CD14-positive monocyte (primary cell): Measurements from ENCODE around the gene AGAP1. TPM values are rescaled to one million over a fixed set of nuclear protein-coding genes. Genes with fewer than 3 reads are reported as not detected.

Experiments
- DNase-seq, 3 donors: peaks; one replicate each; pipeline ENCODE4 v3.0.0-alpha.2; 2011 to 2022
- H2AFZ ChIP-seq: 2 replicates; pipeline ENCODE4 v1.6.0; 2012; ENCODE audit warnings: mild to moderate bottlenecking, low read depth, low read length, inconsistent platforms; ENCODE audit not compliant: insufficient read depth, poor library complexity, severe bottlenecking
- H3K27ac ChIP-seq, 2 donors: 1 replicate in 1 of 2; 2 replicates in 1 of 2; pipeline ENCODE4 v1.5.1; 2012 to 2013; ENCODE audit warnings: low read length in 2 of 2, control low read depth in 1 of 2, inconsistent platforms in 1 of 2, low read depth in 1 of 2, mild to moderate bottlenecking in 1 of 2
- H3K27me3 ChIP-seq, 2 donors: one replicate each; pipeline versions ENCODE4 v1.6.0 to v1.6.1; 2011 to 2013; ENCODE audit warnings: low read length in 2 of 2; ENCODE audit not compliant: control insufficient read depth in 2 of 2, insufficient read depth in 2 of 2
- H3K36me3 ChIP-seq, 2 donors: replicated peaks in 1 of 2; 1 replicate in 1 of 2; 2 replicates in 1 of 2; pipeline versions ENCODE4 v1.5.1 to v1.6.1; 2012 to 2013; ENCODE audit warnings: low read length in 2 of 2, control low read depth in 1 of 2, inconsistent platforms in 1 of 2, mild to moderate bottlenecking in 1 of 2; ENCODE audit not compliant: insufficient read depth in 2 of 2, control insufficient read depth in 1 of 2
- H3K4me1 ChIP-seq, 2 donors: 1 replicate in 1 of 2; 2 replicates in 1 of 2; pipeline versions ENCODE4 v1.5.1 to v1.6.1; 2012 to 2013; ENCODE audit warnings: low read length in 2 of 2, control low read depth in 1 of 2, inconsistent platforms in 1 of 2, mild to moderate bottlenecking in 1 of 2, moderate library complexity in 1 of 2; ENCODE audit not compliant: insufficient read depth in 2 of 2, control insufficient read depth in 1 of 2
- H3K4me2 ChIP-seq: replicated peaks from 2 replicates; pipeline ENCODE3; 2012; ENCODE audit warnings: low read length, moderate library complexity, mild to moderate bottlenecking; ENCODE audit not compliant: poor library complexity, severe bottlenecking; ENCODE audit errors: extremely low read depth
- H3K4me3 ChIP-seq, 3 experiments: fragments of 200-600 bp in 1 of 3; sonication (generic) in 1 of 3; replicated peaks in 1 of 3; 1 replicate in 2 of 3; 2 replicates in 1 of 3; pipeline ENCODE4 v1.5.1; 2011 to 2013; ENCODE audit warnings: low read length in 3 of 3, mild to moderate bottlenecking in 3 of 3, control low read depth in 2 of 3, low read depth in 2 of 3, inconsistent platforms in 1 of 3, moderate library complexity in 1 of 3
- H3K79me2 ChIP-seq: 2 replicates; pipeline ENCODE4 v1.6.0; 2012; ENCODE audit warnings: mild to moderate bottlenecking, control low read depth, inconsistent platforms, low read length, moderate library complexity; ENCODE audit not compliant: insufficient read depth
- H3K9ac ChIP-seq: 2 replicates; pipeline ENCODE4 v1.6.0; 2017; ENCODE audit warnings: low read length, mild to moderate bottlenecking; ENCODE audit not compliant: insufficient read depth, poor library complexity, severe bottlenecking
- H3K9me3 ChIP-seq, 2 donors: replicated peaks in 1 of 2; 1 replicate in 1 of 2; 2 replicates in 1 of 2; pipeline versions ENCODE4 v1.5.1 to v1.6.1; 2012 to 2013; ENCODE audit warnings: low read length in 2 of 2, control low read depth in 1 of 2; ENCODE audit not compliant: control insufficient read depth in 1 of 2, insufficient read depth in 1 of 2
- H4K20me1 ChIP-seq: 2 replicates; pipeline ENCODE4 v1.6.0; 2012; ENCODE audit warnings: mild to moderate bottlenecking, low read length, control low read depth, moderate library complexity; ENCODE audit not compliant: insufficient read depth
- H3K27ac Mint-ChIP-seq, 7 donors: one replicate each; pipeline ENCODE4 v1.8.0; 2020; ENCODE audit warnings: mild to moderate bottlenecking in 7 of 7, mixed read lengths in 7 of 7, moderate library complexity in 6 of 7, inconsistent platforms in 2 of 7
- H3K27me3 Mint-ChIP-seq, 3 donors: one replicate each; pipeline ENCODE4 v1.8.0; 2021 to 2022; ENCODE audit warnings: low read depth in 3 of 3, mild to moderate bottlenecking in 3 of 3, mixed read lengths in 3 of 3, moderate library complexity in 3 of 3, inconsistent platforms in 1 of 3
- H3K36me3 Mint-ChIP-seq, 2 donors: one replicate each; pipeline ENCODE4 v1.8.0; 2020; ENCODE audit warnings: mixed read lengths in 2 of 2, inconsistent platforms in 1 of 2, mild to moderate bottlenecking in 1 of 2
- H3K4me1 Mint-ChIP-seq: one replicate; pipeline ENCODE4 v1.8.0; 2020; ENCODE audit warnings: mild to moderate bottlenecking, mixed read lengths
- H3K4me3 Mint-ChIP-seq, 2 donors: one replicate each; pipeline ENCODE4 v1.8.0; 2020; ENCODE audit warnings: mild to moderate bottlenecking in 2 of 2, mixed read lengths in 2 of 2, moderate library complexity in 1 of 2
- H3K9me3 Mint-ChIP-seq, 7 donors: one replicate each; pipeline ENCODE4 v1.8.0; 2020 to 2022; ENCODE audit warnings: mixed read lengths in 7 of 7, mild to moderate bottlenecking in 6 of 7, moderate library complexity in 6 of 7, inconsistent platforms in 2 of 7
- WGBS: methylation state at CpG from one replicate; pipeline ENCODE4 v1.1.5; 2013; ENCODE audit warnings: missing lambda C conversion rate; ENCODE audit not compliant: insufficient coverage; 5-methylcytosine and 5-hydroxymethylcytosine counted together
- intact Hi-C, 2 donors: fragments of 100-400 bp; cut with micrococcal nuclease; formaldehyde crosslinking; loops; one replicate each; pipeline versions ENCODE4 v1.15.0 to v1.15.1; 2023
- polyA plus RNA-seq, 3 donors: library from polyadenylated mRNA; depleted of rRNA in 1 of 3; unstranded in 2 of 3; stranded (reverse) in 1 of 3; fragments of 300-500 nt in 2 of 3; fragments of >200 nt in 1 of 3; fragmentation: Illumina TruSeq in 2 of 3; gene quantifications; 1 replicate in 2 of 3; 2 replicates in 1 of 3; pipeline ENCODE4 v1.2.3, GENCODE V29; 2012 to 2021
- TF ChIP-seq, protein P1 (sequence below): fragments of 200-600 bp; IDR thresholded peaks from one replicate; pipeline ENCODE4 v1.8.0; 2022; ENCODE audit warnings: antibody characterized with exemption, mild to moderate bottlenecking

AGAP1 gene
- polyA plus RNA-seq, 3 donors = 0.12 TPM; not detected in 2

DNA sequence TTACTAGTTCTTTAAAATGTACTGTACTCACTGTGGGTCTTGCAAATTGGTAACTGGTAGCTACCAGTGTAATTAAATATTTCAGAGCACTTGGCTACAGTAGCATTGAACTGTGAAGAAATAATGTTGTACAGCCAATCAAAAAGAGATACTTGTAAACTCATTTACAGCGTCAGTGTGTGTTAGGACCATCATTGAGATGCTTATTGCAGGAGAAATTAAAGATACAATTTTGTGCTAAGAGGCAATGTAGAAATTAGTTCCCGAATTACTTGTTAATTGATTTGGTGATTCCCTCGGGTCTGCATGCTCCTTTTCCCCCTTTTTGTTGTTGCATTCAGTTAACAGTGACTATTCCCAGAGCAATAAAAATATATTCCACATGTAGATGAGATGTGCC is 330.5 kb downstream of the AGAP1 start:
- TF ChIP-seq, protein P1, sequence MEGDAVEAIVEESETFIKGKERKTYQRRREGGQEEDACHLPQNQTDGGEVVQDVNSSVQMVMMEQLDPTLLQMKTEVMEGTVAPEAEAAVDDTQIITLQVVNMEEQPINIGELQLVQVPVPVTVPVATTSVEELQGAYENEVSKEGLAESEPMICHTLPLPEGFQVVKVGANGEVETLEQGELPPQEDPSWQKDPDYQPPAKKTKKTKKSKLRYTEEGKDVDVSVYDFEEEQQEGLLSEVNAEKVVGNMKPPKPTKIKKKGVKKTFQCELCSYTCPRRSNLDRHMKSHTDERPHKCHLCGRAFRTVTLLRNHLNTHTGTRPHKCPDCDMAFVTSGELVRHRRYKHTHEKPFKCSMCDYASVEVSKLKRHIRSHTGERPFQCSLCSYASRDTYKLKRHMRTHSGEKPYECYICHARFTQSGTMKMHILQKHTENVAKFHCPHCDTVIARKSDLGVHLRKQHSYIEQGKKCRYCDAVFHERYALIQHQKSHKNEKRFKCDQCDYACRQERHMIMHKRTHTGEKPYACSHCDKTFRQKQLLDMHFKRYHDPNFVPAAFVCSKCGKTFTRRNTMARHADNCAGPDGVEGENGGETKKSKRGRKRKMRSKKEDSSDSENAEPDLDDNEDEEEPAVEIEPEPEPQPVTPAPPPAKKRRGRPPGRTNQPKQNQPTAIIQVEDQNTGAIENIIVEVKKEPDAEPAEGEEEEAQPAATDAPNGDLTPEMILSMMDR = no peak
- Mint-ChIP-seq H3K4me1 (no peaks in the 10 kb centered on the region), H3K27ac (no peak overlapping the region), H3K9me3 (peaks cover 0 to 6% (median 4%) of the 10 kb centered on the region in 7 donors), H3K27me3 (peaks cover 0 to 3% (median 0%) of the 10 kb centered on the region in 3 donors), H3K36me3 (no peaks in the 10 kb centered on the region), H3K4me3 (no peak overlapping the region)
- no peak overlapping the region for H3K4me2 ChIP-seq
- no peaks in the 10 kb centered on the region for H3K36me3 ChIP-seq
- no peak overlapping the region for H2AFZ ChIP-seq
- DNase-seq = no peak
- H3K4me1 ChIP-seq = no peaks in the 10 kb centered on the region
- peaks cover 0 to 4% of the 10 kb centered on the region in 2 donors for H3K9me3 ChIP-seq
- no CpG with 5 or more reads among the region's 3 CpGs for WGBS
- H3K79me2 ChIP-seq = no peaks in the 10 kb centered on the region
- no peaks in the 10 kb centered on the region for H4K20me1 ChIP-seq
- intact Hi-C loops = no loop called here
- no peak overlapping the region for H3K27ac ChIP-seq
- H3K9ac ChIP-seq = no peak overlapping the region
- no peaks in the 10 kb centered on the region for H3K27me3 ChIP-seq
- no peak overlapping the region for H3K4me3 ChIP-seq

DNA sequence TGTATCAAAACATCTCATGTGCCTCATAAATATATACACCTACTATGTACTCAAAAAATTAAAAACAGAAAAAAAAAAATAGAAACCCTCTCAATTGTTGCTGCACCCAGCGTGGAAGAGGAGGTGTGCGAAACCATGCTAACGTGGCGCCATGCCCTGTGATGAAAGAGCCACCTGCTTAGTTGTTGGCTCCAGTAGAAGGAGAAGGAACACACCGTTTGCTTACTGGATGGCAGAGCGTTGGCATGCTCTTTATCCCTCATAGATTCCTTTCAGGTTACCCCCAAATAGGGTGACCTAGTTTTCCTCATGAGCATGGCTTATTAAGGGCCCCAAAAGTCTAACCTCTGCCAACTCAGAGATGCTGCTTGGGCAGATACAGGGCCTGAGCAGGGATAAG is 332.1 kb downstream of the AGAP1 start:
- H3K9me3 Mint-ChIP-seq = peaks cover 0 to 6% (median 4%) of the 10 kb centered on the region in 7 donors

More for the DNA sequence above, 332.1 kb downstream of the AGAP1 start:
- no peaks in the 10 kb centered on the region for H3K36me3 Mint-ChIP-seq
- no peak overlapping the region for H3K4me3 ChIP-seq
- WGBS = 100% methylated on average over 6 of the region's 6 CpGs
- no peak overlapping the region for H3K27ac Mint-ChIP-seq
- H3K27ac ChIP-seq = no peak overlapping the region
- peaks cover 0 to 3% (median 3%) of the 10 kb centered on the region in 3 donors for H3K27me3 Mint-ChIP-seq
- intact Hi-C loops = no loop called here
- H3K27me3 ChIP-seq = no peaks in the 10 kb centered on the region
- H3K9me3 ChIP-seq = peaks cover 0 to 4% of the 10 kb centered on the region in 2 donors
- no peaks in the 10 kb centered on the region for H3K79me2 ChIP-seq
- DNase-seq = no peak
- no peaks in the 10 kb centered on the region for H4K20me1 ChIP-seq
- TF ChIP-seq, protein P1 = no peak
- H3K9ac ChIP-seq = no peak overlapping the region
- no peaks in the 10 kb centered on the region for H3K4me1 ChIP-seq
- no peaks in the 10 kb centered on the region for H3K36me3 ChIP-seq
- no peak overlapping the region for H3K4me2 ChIP-seq
- no peaks in the 10 kb centered on the region for H3K4me1 Mint-ChIP-seq
- no peak overlapping the region for H3K4me3 Mint-ChIP-seq
- H2AFZ ChIP-seq = no peak overlapping the region
